GM21723 (cell line): Measurements from ENCODE around the gene YPEL5.

Experiments used
- ATAC-seq: cut with Tn5 transposase; IDR thresholded peaks from one replicate; pipeline ENCODE4 v1.9.1; 2021; ENCODE audit warnings: mild to moderate bottlenecking, moderate library complexity; ENCODE audit not compliant: unreplicated experiment

Gene YPEL5

DNA sequence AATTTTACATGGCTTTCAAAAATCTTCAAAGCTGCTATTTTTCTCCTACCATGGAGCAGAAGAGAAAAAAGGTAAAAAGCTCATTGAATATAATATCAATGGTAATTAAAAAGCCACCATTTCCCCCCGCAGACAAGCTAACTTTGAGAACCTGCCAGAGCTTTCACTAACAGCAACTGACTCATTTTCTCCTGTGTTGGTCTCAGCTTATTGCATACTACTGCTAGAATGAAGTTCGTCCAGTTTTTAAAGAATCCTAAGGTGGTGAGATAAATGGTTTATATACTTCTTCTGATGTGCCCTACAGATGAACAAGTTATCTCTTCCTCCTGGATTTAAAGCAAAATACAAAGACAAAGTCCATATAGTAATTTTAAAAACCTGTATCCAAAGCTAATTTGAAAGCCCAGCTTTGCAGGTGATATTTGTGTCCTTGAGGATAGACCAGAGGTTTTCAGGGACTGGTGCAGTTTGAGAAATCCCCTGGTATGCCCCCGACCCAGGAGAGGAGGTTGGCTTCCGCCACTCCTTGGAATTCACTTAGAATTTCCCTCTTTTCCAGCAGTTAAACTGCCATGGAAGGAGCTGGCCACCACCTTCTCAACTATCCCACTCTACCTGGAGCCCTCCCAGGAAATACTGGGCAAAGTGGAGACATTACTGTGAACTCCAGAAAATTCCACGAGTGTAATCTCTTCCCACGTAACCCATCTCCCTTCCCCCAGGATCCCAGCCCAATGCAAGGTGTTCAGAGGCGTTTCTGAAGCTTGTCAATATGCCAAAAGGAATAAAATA is 17.5 kb downstream of the YPEL5 start:
- ATAC-seq: no peak

DNA sequence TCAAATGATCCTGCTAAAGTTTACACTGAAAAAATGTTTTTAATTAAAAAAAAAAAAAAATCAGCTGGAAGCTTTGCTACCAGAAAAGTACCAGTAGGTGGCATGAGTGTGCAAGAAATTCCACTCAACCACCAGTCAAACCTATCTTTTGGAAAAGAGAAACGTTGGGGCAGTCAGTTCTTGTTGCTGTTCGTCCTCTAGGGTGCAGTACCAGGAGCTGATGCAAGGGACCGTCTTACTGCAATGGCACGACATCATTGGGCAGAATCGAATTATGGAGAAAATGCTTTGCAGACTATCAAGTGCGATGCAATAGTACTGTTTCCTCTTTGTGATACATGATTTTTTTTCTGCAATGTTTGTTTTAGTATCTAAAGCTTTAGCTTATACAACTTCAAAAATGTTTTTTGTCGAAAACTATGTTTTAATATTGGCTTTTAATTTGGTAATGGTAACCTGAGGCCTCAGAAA is 18.3 kb downstream of the YPEL5 start:
- peak; percentile 89 for ATAC-seq

DNA sequence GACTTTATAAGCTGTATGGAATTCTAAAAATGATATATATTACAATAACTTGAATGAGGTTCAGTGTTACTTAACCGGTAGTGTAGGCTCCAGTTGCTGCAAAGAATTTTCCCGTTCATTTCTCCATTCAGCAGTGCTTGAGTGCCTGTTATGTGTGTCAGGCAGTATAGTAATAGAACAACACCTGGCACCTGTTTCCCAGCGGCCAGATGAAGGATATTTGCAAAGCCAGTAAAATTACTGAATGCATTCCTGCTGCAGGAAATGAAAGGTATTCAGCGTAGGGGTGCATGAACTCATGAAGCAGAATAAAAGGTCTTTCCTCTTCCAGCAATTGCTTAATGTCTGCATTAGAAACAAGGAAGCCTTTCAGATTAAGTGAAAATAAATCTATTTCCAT is 18.8 kb downstream of the YPEL5 start:
- no peak for ATAC-seq

DNA sequence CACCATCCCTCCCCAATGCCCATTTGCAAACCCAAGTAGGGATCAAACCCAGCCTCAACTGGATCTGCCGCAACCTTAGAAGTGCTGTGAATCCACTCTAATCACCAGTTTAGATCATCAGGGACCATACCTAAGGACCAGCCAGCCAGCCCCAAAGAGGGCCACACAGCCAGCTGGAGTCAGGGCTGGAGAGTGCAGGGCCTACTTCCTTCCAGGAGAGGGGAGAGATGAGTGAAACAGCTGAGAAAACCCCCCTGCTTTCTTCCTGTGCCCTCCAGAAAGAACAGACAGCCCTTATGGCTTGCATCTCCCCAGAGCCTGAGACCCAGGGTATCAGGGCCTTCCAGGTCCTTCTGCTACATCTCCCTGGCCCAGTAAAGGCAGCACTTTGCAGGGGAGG is 25.8 kb downstream of the YPEL5 start:
- ATAC-seq: no peak

DNA sequence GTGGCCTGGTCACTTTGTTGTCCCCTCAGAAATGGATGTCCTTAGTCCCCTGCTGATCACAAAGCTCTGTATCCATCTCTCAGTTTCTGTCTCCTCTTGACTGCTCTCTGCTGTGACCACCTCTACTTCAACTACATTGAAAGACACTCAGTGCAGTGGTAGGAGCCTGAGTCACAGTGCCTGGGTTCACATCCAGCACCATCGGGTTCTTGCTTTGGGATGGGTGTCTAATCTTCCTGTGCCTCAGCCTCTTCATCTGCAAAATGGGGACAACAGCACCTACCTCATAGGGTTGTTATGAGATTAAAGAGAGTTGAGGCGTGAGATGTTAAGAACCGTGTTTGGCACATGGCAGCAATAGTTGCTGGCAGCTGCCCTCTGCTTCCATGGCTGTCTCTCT is 30.6 kb downstream of the YPEL5 start:
- ATAC-seq: no peak

DNA sequence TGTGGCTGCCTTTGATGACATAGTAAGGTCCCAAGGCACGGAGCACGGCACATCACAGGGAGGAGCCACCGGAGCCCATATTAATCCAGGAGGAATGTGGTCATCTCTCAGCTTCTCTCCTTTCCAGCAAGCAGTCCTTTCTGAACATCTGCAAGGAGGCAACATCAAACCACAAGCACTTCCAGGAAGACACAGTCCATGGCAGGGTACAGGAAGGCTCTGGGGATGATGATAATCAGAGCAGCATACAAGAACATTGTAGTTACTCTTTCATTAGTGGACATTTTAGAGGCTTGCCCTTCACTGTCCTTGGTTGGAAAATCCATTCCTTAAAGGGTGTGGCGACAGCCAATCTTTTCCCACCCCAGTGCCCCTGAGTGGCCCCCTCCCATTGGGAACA is 31.1 kb downstream of the YPEL5 start:
- ATAC-seq: no peak

DNA sequence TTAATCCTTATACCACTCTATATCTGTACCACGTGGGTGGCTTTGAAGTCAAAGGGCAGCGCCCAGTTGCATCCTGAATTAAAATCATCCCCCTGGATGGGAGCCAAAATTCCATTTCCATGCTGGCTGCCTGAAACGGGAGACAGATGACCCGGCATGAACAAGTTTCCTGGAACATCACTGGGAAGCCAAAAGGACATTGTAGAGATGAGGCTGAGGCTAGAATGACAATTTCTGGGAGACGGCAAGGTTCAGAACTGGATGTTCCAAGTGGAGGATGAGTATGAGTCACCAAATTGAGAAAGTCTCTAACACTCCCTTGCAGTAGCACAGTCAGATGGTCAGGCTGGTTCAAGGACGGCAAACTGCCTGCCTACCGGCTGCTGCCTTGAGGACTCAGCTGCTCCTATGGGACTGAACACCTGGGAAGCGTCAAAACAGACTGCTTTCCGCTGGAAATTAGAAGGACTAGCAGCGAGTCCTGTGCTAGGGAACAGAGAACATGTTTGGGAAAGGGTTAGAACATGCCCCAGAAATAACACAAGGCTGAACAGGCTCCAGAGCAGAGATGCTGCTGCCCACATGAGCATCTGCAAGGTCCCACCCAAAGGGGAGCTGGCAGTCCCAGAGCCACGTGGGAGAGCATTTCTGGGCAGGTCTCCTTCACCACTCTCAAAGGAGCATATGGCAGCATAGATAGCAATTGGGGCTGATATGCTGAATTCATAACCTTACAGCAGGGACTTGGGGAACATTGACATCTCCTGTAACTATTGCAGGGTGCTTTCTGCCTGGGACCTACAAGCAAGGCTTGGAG is 32.0 kb downstream of the YPEL5 start:
- ATAC-seq: no peak

DNA sequence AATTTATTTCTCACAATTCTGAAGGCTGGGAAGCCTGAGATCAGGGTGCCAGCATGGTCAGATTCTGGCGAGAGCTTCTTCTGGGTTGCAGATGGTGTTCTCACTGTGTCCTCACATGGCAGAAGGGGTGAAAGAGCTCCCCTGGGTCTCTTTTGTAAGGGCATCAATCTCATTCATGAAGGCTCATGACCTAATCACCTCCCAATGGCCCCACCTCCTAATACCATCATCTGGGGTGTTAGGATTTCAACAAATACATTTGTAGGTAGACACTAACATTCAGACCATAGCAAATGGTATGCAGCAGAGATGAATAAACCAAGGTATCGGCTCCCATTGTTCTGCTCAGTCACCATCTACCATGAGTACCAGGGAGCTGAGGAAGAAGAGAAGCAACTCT is 32.7 kb downstream of the YPEL5 start:
- ATAC-seq: no peak

DNA sequence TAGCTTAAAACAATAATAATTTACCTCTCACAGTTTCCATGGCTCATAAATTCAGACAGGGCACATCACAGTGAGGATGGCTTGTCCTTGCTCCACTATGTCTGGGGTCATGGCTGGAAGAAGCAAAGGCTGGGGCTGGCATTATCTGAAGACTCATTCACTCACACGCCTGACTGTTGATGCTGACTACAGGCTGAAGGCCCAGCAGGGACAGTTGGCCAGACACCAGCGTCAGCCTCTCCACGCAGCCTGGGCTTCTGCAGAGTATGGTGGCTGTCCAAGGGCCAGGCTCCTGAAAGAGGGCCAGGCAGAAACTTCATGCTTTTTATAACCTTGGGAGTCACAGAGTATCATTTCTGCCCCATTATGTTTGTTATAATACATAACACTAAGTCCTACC is 33.4 kb downstream of the YPEL5 start:
- ATAC-seq: no peak

DNA sequence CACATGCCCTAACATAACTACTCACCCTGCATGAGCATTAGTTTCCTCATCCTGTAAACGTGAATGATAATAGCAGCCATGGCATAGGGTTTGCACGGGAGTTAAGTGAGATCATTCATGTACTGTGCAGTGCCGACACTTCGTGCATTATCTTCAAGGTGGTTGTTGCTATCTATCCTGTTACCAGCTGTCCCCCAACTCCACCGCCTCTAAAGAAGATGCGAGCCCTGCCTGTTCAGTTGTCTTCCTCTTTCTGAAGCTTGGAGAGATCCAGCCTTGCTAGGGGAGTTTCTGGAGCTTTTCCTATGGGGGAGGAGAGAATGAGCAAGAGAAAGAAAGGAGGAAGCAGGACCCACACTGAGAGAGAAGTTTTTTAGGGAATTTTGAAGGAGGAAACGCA is 34.4 kb downstream of the YPEL5 start:
- no peak for ATAC-seq

DNA sequence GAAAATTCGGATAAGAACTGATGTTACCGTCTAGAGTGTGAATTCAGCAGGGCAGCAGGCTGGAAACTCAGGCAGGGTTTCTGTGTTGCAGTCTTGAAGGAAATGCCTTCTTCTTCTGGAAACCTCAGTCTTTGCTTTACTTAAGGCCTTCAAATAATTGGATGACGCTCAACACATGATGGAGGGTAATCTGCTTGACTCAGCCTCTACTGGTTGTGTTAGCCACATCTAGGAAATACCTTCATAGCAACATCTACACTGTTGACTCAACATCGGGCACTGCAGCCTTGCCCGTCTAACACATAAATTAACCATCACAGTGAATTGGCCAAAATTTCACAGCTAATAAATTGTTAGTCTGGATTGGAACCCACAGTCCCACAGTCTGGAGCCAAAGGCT is 37.2 kb downstream of the YPEL5 start:
- no peak for ATAC-seq

DNA sequence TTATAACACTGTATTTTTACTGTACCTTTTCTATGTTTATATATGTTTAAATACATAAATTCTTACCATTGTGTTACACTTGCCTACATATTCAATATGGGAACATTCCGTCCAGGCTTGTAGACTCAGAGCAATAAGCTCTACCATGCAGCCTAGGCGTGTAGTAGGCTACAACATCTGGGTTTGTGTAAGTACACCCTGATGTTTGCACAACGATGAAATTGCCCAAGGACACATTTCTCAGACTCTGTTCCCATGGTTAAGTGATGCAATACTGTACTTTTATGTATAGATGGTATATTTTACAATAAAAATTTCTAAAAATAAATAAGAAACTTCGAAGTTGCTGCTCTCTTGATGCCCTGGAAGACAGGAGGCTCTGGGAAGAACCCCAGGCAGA is 38.4 kb downstream of the YPEL5 start:
- ATAC-seq: no peak

DNA sequence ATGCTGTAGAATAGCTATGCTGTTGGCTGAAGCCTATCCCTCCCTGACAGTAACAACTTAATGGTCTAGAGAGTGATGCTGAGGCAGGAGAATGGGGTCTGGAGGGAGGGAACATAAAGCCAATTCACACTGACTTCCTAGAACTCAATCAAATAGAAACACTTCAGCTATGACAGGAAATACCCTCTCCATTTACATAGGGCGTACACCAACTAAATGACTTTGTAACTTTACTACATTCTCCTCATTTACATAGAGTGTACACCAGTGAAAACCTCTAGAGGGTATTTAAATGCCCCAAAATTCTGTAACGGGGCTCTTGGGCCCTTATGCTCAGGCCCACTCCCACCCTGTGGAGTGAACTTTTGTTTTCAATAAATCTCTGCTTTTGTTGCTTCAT is 41.5 kb downstream of the YPEL5 start:
- no peak for ATAC-seq

DNA sequence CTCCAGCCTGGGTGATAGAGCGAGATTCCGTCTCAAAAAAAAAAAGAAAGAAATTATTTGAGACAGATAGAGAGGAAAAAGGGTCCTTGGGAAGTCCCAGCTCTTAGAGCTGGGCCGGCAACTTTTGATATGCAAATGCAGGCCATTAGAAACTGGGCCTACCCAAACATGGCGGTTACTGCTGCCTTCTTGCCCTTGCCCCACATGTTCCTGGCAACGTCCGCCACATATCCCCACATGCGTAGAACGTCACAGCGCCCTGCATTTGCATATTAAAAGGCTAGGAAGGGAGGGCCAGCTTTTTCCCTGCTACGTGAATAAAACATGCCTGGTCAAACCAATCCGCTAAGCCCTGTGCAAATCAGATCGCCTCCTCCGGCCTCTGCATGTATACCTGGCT is 43.8 kb downstream of the YPEL5 start:
- no peak for ATAC-seq

DNA sequence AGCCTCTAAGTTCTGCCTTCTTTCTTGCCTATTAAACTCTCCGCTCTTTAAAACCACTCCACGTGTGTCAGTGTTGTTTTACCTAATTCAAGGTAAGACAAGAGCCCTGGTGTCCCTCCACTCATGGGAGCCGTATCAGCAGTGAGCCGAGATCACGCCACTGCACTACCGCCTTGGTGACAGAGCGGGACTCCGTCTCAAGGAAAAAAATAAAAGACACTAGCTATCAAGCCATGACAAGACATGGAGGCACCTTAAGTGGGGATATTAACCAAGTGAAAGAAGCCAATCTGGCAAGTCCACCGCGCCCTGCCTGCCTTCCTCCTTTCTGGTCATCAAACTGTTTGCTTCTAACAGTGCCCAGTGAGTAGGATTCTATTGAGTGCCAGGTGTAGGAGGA is 44.3 kb downstream of the YPEL5 start:
- no peak for ATAC-seq

DNA sequence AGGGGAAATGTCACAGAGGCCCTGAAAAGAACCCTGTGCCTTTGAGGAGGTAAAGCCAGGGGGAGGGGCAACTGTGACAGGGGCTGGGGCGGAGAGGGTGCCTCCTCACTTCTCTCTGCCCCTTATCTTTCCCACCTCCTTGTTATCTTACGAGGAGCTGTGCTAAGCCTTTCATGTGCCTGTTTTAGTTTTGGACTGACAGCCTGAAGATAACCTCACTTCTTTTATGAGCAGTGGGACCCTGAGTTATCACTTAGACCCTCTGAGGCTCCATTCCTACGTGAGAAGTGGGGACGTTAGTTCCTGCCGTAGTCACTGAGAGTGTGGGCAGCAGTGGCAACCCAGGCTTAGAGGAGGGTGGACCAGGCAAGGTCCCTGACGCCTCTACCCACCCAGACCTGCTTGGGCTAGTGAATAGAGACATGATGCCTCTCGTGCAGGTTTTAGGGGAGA is 45.0 kb downstream of the YPEL5 start:
- ATAC-seq: no peak

DNA sequence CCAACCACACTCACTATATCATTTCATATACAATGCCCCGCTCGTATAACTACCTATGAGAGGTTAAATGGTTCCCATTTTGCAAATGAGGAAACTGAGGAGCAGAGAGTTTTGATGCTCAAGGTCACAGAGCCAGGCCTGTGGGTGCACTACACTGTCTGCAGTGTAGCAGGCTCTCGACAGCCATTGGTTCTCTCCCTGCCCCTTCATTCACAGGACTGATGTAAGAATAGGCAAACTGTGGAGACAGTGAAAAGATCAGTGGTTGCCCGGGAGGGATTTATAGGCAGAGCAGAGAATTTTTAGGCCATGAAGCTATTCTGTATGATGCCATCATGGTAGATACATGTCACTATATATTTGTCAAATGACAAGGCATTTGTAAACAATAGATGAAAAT is 45.5 kb downstream of the YPEL5 start:
- ATAC-seq: no peak

DNA sequence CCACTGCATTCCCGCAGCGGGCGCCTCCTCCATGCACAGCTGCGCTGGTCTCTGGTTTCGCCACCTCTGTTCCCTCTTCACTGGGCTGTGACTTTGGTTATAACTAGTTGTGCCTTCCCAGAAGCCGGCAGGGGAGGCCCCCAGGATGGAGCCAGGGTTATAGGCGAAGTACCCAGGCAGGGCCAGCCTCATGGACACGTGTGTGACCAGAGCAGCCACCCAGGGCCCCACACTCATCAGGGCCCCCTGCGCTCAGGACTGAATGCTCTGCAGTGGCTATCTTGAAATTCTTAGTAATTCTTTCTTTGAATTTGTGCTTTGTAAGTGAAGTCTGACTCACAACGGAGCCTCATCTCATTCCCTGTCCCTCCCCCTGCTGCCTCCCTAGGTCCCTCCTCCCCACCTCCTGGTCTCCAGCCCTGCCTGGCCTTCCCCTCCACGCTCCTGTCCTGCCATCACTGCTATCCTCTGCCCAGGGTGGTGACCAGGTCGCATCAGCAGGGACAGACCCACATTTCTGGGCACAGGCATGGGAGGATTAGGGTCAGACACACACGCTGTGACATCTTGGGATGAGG is 46.4 kb downstream of the YPEL5 start:
- no peak for ATAC-seq

DNA sequence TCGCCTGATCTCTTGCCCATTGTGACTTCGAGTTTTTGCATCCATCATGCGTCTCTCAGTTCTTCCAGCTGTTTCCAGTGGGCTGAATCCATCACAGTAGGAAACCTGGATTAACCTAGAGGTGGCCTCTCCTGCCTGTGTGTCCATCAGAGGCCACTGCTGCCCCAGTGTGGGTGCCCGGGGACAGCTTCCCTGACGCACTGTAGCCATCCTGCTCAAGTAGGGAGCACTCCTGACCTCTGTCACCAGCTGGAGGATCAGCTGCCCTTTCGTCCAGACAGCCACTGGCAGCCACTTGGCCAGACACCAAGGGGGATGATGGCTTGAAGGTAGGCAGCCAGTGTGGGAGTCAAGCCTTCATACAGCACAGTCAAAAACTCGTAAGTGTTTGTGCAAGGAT is 47.6 kb downstream of the YPEL5 start:
- ATAC-seq: no peak

DNA sequence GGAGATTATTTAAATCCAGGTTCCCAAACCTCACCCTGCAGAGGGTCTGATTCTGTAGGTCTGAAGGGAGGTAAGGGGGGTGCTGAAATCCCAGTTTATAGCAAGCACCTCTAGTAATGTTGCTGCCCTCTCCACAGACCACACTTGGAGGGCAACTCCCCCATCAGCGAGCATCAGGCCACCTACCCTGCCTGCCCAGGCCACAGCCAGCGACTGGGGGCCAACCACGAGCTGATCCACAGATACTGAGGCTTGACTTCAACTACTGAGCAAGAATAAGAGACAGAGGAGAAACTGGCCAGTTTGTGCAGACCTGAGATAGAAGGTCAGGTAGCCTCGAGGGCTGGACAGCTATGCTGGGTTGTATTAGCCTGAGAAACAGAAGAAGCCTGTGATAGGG is 48.2 kb downstream of the YPEL5 start:
- ATAC-seq: no peak

DNA sequence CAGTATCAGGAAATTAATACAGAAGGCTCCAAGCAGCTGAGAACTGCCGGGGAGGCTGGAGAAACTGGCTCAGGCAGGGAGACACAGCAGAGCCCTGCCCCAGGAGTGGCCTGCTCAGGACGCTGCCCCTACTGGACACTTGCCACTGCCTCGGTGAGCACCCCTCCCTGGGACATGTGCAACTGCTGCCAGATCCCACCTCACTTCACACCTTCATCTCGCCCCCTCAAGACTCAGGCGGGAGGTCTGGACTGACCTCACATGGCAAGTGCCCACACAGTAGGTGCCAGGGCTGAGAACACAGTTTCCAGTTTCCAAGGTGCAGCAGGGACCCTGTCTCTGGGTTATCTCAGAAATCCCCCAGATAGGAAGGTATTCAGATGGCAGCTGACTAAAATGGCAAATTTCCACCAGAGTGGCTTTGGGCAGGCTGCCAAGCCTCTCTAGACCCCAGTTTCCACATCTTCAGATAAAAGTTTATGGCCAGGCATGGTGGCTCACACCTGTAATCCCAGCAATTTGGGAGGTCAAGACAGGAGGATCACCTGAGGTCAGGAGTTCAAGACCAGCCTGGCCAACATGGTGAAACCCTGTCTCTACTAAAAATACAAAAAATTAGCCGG is 50.9 kb downstream of the YPEL5 start:
- no peak for ATAC-seq
